CD4-positive, alpha-beta T cell treated with Interleukin-6 for 4 hours (primary cell): ENCODE data around the gene FOS.
"Not testable (repeated sequence)": the region's sequence is repeated elsewhere in the genome, so short reads cannot be mapped to it uniquely, and the experiment has no call there.

Experiments
- DNase-seq: peaks from one replicate; pipeline ENCODE4 v3.0.0-alpha.2; 2020; ENCODE audit warnings: mixed read lengths

FOS gene

GRCh38 chr14:75295491-75296345 is 17.1 kb downstream of the FOS start:
- DNase-seq: peak; percentile 81

- DNase-seq: no peak
These were observed 18.9 kb downstream of the FOS start for GRCh38 chr14:75297411-75298040.

- DNase-seq: no peak
These were observed 19.7 kb downstream of the FOS start for GRCh38 chr14:75298187-75298965.

- DNase-seq: no peak
These were observed 20.4 kb downstream of the FOS start for GRCh38 chr14:75299059-75299458.

- DNase-seq: no peak
These were observed 20.9 kb downstream of the FOS start for GRCh38 chr14:75299576-75299975.

- peak; percentile 50 for DNase-seq
These were observed 23.2 kb downstream of the FOS start for GRCh38 chr14:75301666-75302325.

GRCh38 chr14:75303381-75303789 is 24.8 kb downstream of the FOS start:
- peak; percentile 69 for DNase-seq

GRCh38 chr14:75306410-75306809 is 27.8 kb downstream of the FOS start:
- not testable (repeated sequence) for DNase-seq

- DNase-seq: peak; percentile 13
These were observed 28.5 kb downstream of the FOS start for GRCh38 chr14:75306927-75307699.

GRCh38 chr14:75307700-75308379 is 29.2 kb downstream of the FOS start:
- peak; percentile 84 for DNase-seq

- not testable (repeated sequence) for DNase-seq
These were observed 30.4 kb downstream of the FOS start for GRCh38 chr14:75308991-75309390.

- not testable (repeated sequence) for DNase-seq
These were observed 30.9 kb downstream of the FOS start for GRCh38 chr14:75309561-75309960.

GRCh38 chr14:75310295-75311111 is 31.9 kb downstream of the FOS start:
- no peak for DNase-seq

GRCh38 chr14:75311356-75311755 is 32.7 kb downstream of the FOS start:
- no peak for DNase-seq

- no peak for DNase-seq
These were observed 33.7 kb downstream of the FOS start for GRCh38 chr14:75312341-75312740.

GRCh38 chr14:75313294-75313693 is 34.7 kb downstream of the FOS start:
- no peak for DNase-seq

GRCh38 chr14:75315144-75315543 is 36.5 kb downstream of the FOS start:
- no peak for DNase-seq

GRCh38 chr14:75317148-75317547 is 38.5 kb downstream of the FOS start:
- DNase-seq: no peak

GRCh38 chr14:75318353-75318752 is 39.7 kb downstream of the FOS start:
- DNase-seq: no peak

- DNase-seq: no peak
These were observed 40.4 kb downstream of the FOS start for GRCh38 chr14:75319021-75319420.

GRCh38 chr14:75320196-75320595 is 41.6 kb downstream of the FOS start:
- DNase-seq: no peak
